ENCODE measurements around the gene SIRT7.
A peak's percentile ranks its signal among the peaks of the same experiment; 100 is the strongest.

GRCh38 chr17:81906476-81907218 is 11.3 kb downstream of the SIRT7 start:
- peak; percentile 71 for TF ChIP-seq CTCF (conservative IDR thresholded peaks at IDR 0.05; ENCODE audit: low read length)
- no peak for TF ChIP-seq EZH2phosphoT487 (IDR thresholded peaks at IDR 0.05; ENCODE audit: borderline replicate concordance, low read depth, low read length)
